ENCODE data around the gene PHF21A.
A peak's percentile ranks its signal among the peaks of the same experiment; 100 is the strongest.

Gene PHF21A

GRCh38 chr11:45922425-45923082, 198.7 kb downstream of the PHF21A start, which contains the start of gene LARGE2:
TSS of gene LARGE2 (plus strand) at chr11:45922656. CDS start at chr11:45922883, 227 bp downstream.
- no peak for DNase-seq

DNA sequence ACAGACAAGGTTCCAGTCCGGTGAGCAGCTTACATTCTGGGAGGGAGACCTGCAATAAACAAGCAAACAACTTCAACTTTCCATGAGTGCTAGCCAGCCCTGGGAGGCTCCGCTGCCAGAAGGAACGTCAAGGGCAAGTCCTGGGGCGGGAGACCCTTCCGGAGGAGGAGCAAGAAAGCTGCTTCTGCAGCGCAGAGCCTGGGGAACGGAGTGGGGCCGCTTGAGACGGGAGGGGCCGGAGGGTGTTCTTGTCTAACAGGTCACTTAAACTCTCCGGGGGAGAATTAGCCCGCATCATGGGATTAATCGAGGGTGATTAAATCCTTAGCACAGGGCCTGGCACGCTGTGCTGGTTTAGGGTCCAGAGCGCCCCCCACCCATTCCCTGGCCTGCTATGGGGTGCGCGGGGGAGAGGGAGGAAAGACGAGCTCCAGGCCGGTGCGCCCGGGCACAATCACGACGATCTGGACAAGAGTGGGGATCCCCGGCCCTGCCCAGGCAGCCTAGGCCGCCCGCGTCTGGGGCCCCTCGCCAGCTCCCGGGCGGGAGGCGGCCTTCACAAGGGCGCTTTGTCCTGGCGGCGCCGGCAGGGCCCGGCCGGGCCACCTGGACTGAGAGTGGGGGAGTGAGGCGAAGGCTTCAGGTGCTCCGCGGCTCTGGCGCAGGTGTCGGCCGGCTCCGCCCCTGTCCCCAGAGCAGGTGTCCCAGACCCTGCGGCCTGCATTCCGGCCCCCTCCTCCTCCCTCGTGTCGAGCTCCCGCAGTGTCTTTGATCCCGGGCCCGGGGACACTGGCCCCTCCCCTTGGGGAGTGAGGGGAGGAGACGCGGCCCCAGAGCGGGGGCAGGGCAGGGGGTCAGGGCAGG, 199.5 kb downstream of the PHF21A start:
- DNase-seq = peak in 3 of 58 donors; percentile 23 to 30 (median 28)

DNA sequence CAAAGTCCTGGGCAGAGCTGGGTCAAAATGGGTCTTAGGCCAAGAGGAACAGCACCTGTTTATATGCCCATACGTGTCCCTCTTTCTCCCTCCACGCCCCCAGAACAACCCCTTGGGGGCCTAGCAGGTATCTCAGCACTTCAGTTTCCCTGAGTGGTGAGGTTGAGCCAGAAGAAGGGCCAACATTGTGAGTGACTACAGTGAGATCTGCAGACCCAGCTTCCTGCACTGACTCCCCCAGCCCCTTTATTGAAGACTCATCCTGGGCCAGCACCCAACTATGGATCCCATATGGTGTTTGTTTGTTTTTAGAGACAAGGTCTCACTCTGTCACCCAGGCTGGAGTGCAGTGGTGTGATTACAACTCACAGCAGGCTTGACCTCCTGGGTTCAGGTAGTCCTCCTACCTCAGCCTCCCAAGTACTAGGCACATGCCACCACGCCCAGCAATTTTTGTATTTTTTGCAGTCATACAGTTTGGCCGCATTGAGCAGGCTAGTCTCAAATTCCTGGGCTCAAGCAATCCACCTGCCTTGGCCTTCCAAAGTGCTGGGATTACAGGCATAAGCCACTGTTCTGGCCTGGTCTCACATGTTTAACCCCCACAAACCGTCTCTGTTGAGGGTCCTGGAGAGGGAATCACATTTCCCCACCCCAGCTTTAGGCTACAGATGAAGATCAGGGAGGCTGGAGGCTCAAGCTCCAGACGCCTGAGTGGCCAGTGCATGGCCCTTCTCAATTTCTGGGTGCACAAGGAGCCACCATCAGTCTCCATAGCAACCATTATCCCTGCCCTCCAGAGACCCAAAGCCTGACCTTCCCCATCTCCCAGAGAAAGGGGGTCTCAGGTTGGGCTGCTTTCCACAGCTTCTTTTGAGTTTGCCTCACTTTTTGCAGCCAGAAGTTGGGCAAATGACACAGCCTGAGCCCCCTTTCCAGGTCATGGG, 200.4 kb downstream of the PHF21A start:
- DNase-seq = no peak

- DNase-seq = peak in 6 of 58 donors; percentile 11 to 32 (median 26)
Observed at GRCh38 chr11:45919806-45920530, 201.3 kb downstream of the PHF21A start.

- no peak for DNase-seq
Observed at GRCh38 chr11:45918962-45919675, 202.1 kb downstream of the PHF21A start.

GRCh38 chr11:45918331-45918941, 202.8 kb downstream of the PHF21A start:
- DNase-seq = peak in 56 of 58 donors; percentile 30 to 89 (median 74)

- DNase-seq = peak; percentile 68 to 98 (median 95)
Observed at GRCh38 chr11:45917623-45918330, 203.5 kb downstream of the PHF21A start, which contains the start of gene PEX16. TSS of gene PEX16 (minus strand) at chr11:45917877. CDS start at chr11:45917811, 66 bp downstream.

- DNase-seq = no peak
Observed at GRCh38 chr11:45917286-45917622, 204.0 kb downstream of the PHF21A start.

- DNase-seq = no peak
Observed at GRCh38 chr11:45915446-45915845, 205.8 kb downstream of the PHF21A start.

- no peak for DNase-seq
Observed at GRCh38 chr11:45913942-45914635, 207.2 kb downstream of the PHF21A start.

DNA sequence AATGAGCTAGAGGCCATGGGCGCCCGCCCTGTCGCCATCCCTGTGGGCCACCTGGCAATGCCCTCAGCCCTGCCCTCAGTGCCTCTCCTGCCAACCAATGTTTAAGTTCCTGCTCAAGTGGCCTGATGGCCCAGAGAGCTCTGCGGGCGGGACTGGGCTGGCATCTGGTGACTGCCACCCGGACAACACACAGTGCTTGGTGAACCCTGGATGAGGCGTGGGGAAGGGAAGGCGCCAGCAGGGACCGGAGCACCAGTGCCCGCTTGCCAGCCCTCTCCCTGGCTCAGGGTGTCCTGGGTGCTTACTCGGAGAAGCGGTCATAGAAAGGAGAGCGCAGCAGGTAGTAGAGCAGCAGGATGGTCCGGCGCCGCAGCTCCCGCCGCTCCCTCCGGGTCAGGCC, 207.7 kb downstream of the PHF21A start:
- no peak for DNase-seq

DNA sequence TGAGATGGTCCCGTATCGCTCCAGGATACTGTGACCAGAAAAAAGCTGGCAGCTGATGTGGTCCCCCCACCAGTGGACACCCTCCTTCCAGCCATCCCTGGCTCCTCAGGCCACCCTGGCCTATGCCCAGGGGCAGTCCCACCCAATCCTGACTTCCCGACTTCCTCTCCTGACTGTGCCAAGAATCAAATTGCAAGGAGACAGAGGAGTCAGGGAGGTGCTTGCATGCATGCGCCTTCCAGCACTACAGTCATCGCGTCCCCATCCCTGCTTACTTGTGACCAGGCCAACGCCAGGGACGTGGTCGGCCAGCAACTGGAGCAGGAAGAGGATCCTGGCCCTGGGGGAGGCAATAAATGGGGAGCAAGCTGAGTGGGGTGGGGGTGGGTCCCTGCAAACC, 210.6 kb downstream of the PHF21A start:
- DNase-seq = no peak

GRCh38 chr11:45909594-45910475, 211.4 kb downstream of the PHF21A start:
- peak in 18 of 58 donors; percentile 15 to 69 (median 32) for DNase-seq

GRCh38 chr11:45907911-45908370, 213.3 kb downstream of the PHF21A start:
- peak in 20 of 58 donors; percentile 19 to 59 (median 34) for DNase-seq

DNA sequence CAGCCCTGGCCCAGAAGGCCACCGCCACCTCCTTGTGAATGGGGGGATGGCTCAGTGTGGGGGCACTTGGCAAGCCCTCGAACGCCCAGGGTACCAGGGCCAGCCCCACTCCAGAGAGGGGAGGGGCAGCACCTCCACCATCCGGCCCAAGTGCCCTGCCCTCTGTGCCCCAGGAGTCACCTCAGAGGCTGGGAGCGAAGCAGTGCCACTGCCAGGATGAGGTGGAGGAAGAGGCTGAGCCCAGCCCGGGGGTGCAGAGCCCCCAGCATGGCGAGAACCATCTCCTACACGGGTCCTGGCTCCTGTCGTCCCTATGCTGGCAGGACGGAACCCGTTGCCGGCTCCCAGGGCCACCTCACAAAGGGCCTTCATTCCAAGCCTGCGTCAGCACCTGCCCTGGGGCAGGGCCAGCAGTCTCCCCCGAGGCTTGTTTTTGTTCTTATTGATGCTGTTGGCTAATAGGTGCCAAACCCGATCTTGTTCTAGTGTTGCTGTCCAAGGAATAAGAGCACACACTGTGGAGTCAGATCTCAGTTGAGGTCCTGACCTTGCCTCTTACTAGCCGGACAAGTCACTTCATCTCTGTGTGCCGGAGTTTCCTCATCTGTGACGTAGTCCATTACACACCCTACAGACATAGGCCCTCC, 214.2 kb downstream of the PHF21A start, which contains the start of gene FREY1:
Gene FREY1 (minus strand): TSS at position 307 of the 647 bp plus-strand sequence. CDS start 26 bp downstream, at position 281.
- DNase-seq = peak in 8 of 58 donors; percentile 27 to 44 (median 34)

DNA sequence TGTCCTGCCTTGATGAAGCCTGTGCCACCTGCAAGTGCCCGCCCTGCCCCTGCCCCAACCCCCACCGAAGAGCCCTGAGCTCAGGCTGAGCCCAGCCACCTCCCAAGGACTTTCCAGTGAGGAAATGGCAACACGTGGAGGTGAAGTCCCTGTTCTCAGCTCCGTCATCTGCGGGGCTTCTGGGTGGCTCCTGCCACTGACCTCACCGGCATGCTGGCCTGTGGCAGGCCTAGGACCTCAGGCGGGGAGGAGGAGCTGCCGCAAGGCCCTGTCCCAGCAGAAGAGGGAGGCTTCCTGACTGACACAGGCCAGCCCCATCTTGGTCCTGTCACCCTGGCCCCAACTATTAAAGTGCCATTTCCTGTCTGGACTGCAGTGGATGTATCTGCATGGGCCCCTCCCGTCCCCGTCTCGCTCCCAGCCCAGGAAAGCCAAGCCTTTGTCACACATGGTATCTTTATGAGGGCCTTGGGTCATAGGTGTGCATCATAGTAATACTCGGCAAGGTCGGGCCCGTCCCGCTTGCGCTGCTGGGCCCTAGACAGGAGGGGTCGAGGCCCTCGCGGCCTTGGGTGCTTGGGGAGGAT, 215.1 kb downstream of the PHF21A start:
- DNase-seq = peak in 1 of 58 donors; percentile 24
